ENCODE results near the gene IL17F.

IL17F gene

DNA sequence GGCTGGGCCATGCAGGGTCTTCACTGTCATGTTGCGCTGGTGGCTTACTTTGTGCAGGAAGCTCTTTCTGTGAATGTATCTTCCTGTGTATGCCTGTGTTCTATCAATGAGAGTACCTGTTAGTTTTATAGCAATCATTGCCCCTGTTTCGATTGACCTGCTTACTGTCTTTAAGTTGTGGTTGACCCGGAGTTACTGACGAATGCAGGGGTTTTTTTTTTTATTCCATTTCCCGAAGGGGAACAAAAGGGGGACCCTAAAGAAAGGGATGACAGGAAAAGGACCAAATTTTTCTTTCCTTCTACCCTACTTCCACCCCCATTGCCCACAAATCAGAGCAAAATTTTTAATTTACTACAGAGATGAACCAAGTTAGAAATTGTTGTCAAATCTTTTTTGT, at the start of gene IL17F:
TSS of gene IL17F (minus strand) at position 101 of the 400 bp plus-strand sequence. CDS start at position 30, 71 bp downstream.
- Histone ChIP-seq H3K4me3 (ENCODE audit: low read length) (no peak within 1 kb of the TSS), H3K36me3 (ENCODE audit: insufficient read depth, low read depth, low read length) (no peaks in the 10 kb centered on the region), H3K4me1 (ENCODE audit: insufficient read depth, low read length) (no peaks in the 10 kb centered on the region), H3K27me3 (ENCODE audit: insufficient read depth, low read length) (no peaks in the 10 kb centered on the region), H3K9ac (ENCODE audit: low read depth, low read length) (no peak within 1 kb of the TSS), H3K27ac (ENCODE audit: low read length) (no peak within 1 kb of the TSS), H3K9me3 (ENCODE audit: insufficient read depth, low read depth, low read length) (no peaks in the 10 kb centered on the region)

DNA sequence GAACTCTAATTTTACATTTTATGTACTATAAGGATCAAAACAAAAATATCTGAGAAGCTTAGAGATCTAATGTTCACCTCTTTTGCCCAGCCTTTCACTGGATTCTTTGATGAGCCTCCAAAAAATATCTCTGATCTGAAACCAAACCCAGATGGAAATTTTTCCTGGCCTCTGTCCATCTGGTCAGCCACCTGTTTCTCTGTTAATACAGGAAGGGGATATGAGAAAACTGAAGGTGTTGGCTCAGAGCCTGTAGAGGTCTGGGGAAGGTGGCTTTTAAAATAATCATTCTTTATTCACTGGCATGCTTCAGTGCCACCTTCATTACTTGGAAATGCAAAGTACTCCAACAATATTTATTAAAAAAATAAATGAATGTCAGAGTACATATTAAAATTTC, 48.8 kb upstream of the IL17F start:
- H3K4me1 ChIP-seq (ENCODE audit: insufficient read depth, low read length): no peaks in the 10 kb centered on the region
- no peak overlapping the region for H3K4me3 ChIP-seq (ENCODE audit: low read length)
- no peak overlapping the region for H3K27ac ChIP-seq (ENCODE audit: low read length)
- peaks cover 12% of the 10 kb centered on the region for H3K9me3 ChIP-seq (ENCODE audit: insufficient read depth, low read depth, low read length)
- H3K36me3 ChIP-seq (ENCODE audit: insufficient read depth, low read depth, low read length): no peaks in the 10 kb centered on the region
- no peaks in the 10 kb centered on the region for H3K27me3 ChIP-seq (ENCODE audit: insufficient read depth, low read length)
- no peak overlapping the region for H3K9ac ChIP-seq (ENCODE audit: low read depth, low read length)

DNA sequence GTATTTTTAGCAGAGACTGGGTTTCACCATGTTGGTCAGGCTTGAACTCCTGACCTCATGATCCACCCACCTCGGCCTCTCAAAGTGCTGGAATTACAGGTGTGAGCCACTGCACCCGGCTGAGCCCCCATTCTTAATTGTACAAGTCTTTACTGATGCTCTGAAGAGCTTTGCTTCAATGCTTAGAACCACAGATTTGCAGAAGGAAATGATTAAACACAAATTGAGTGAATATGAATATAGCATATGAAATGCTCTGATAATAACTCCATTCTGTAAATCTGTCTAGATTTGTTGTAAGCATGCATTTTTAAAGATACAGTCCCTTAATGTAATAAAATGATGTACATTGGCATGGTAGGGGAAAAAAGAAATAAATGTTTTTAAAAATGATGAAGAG, 44.5 kb upstream of the IL17F start:
- no peaks in the 10 kb centered on the region for H3K36me3 ChIP-seq (ENCODE audit: insufficient read depth, low read depth, low read length)
- no peaks in the 10 kb centered on the region for H3K4me1 ChIP-seq (ENCODE audit: insufficient read depth, low read length)
- H3K9me3 ChIP-seq (ENCODE audit: insufficient read depth, low read depth, low read length): no peaks in the 10 kb centered on the region
- no peak overlapping the region for H3K4me3 ChIP-seq (ENCODE audit: low read length)
- H3K27me3 ChIP-seq (ENCODE audit: insufficient read depth, low read length): no peaks in the 10 kb centered on the region
- no peak overlapping the region for H3K9ac ChIP-seq (ENCODE audit: low read depth, low read length)
- H3K27ac ChIP-seq (ENCODE audit: low read length): no peak overlapping the region

DNA sequence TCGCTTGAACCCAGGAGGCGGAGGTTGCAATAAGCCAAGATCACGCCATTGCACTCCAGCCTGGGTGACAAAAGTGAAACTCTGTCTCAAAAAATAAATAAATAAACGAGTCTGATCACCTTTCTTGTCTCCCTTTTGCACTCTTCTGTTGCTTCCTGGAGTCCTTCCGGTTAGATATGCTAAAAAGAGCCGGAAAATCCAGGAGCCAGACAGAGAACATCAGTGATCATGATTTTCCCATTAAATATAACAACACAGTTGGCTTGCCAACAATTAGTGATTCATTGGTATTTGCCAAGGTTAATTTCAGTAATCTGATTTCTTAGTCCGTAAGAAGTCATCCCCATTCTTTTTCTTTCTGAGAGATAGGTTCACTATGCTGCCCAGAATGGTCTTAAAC, 43.9 kb upstream of the IL17F start:
- H3K36me3 ChIP-seq (ENCODE audit: insufficient read depth, low read depth, low read length): peaks cover 3% of the 10 kb centered on the region; the same call in 1 of the 2 replicates
- H3K9me3 ChIP-seq (ENCODE audit: insufficient read depth, low read depth, low read length): no peaks in the 10 kb centered on the region
- no peak overlapping the region for H3K4me3 ChIP-seq (ENCODE audit: low read length)
- no peak overlapping the region for H3K9ac ChIP-seq (ENCODE audit: low read depth, low read length)
- no peak overlapping the region for H3K27ac ChIP-seq (ENCODE audit: low read length)
- no peaks in the 10 kb centered on the region for H3K27me3 ChIP-seq (ENCODE audit: insufficient read depth, low read length)
- peaks cover 3% of the 10 kb centered on the region; the same call in 1 of the 2 replicates for H3K4me1 ChIP-seq (ENCODE audit: insufficient read depth, low read length)

DNA sequence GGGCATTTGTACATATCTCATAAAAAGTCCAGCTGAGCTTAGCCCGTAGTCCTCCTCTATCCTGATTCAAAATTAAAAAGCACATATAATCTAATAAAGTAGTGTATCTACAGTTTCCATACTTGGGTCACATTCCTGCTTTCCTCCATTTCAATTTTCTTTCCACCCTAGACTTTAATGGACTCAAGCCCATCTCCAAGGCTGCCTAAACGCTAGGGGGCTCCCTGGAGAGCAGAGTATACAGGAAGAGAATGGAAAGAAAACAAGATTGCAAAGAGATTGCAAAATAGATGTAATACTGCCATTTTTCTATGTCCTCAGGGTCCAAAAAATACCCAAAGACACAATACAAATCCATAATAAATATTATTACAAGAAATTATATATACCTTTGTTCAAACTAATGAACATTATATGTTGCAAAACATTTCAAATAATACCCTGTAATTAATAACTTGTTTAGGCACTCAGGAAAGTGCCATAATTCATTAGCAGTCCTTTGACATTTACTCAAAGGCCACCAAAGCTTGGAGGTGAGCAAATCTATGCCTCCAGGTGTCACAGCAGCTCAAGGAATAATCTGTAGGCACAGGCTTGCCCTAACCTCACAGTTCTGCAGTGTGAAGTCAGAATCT, 42.6 kb upstream of the IL17F start:
- Histone ChIP-seq H3K4me3 (ENCODE audit: low read length) (no peak overlapping the region), H3K27ac (ENCODE audit: low read length) (no peak overlapping the region), H3K27me3 (ENCODE audit: insufficient read depth, low read length) (no peaks in the 10 kb centered on the region), H3K9me3 (ENCODE audit: insufficient read depth, low read depth, low read length) (no peaks in the 10 kb centered on the region), H3K4me1 (ENCODE audit: insufficient read depth, low read length) (peaks cover 5% of the 10 kb centered on the region; the same call in 1 of the 2 replicates), H3K9ac (ENCODE audit: low read depth, low read length) (no peak overlapping the region; the same call in 1 of the 2 replicates), H3K36me3 (ENCODE audit: insufficient read depth, low read depth, low read length) (peaks cover 16% of the 10 kb centered on the region)

DNA sequence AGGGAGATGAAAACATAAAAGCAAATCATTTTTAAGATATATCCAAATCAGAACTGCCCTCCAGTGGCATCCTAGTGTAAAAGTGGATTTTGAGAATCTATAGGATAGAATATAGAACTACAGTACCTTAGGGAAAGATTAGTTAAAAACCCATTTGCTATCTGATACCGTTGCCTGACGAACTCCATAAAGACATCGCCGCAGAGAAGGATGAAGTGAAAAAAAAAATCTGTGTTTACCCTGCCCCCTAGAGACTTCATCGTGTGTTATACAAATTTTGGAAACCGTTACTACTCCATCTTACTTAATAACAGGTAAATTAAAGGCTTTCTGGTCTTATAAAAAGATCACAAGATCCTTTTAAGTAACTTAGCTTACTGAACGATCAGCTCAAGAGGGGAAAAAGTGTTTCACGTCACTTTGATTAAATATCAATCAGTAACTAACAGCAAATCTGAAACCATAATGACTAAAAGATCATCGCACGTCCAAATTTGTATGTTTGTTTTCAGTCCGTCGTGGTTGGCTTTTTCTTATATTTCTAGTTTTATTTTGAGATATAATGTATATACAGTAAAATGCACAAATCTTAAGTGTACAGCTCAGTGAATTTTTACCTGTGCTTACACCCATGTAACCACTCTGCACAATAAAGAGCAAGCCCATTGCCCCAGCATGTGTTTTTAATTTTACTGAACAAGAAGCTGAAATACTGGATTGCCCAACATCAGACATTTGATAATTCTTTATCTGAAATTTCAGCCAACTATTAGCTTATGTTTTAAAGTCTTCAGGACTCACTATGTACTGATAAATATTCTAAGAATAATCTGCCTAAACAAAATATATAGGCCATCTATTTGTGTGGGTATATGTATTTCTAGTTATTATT, 41.1 kb upstream of the IL17F start:
- Histone ChIP-seq H3K9ac (ENCODE audit: low read depth, low read length) (peak overlapping the region; percentile 90; the same call in 1 of the 2 replicates), H3K4me1 (ENCODE audit: insufficient read depth, low read length) (peaks cover 5% of the 10 kb centered on the region; the same call in 1 of the 2 replicates), H3K9me3 (ENCODE audit: insufficient read depth, low read depth, low read length) (no peaks in the 10 kb centered on the region), H3K4me3 (ENCODE audit: low read length) (peak overlapping the region; percentile 93), H3K27me3 (ENCODE audit: insufficient read depth, low read length) (no peaks in the 10 kb centered on the region), H3K27ac (ENCODE audit: low read length) (peak overlapping the region; percentile 68), H3K36me3 (ENCODE audit: insufficient read depth, low read depth, low read length) (peaks cover 31% of the 10 kb centered on the region)

DNA sequence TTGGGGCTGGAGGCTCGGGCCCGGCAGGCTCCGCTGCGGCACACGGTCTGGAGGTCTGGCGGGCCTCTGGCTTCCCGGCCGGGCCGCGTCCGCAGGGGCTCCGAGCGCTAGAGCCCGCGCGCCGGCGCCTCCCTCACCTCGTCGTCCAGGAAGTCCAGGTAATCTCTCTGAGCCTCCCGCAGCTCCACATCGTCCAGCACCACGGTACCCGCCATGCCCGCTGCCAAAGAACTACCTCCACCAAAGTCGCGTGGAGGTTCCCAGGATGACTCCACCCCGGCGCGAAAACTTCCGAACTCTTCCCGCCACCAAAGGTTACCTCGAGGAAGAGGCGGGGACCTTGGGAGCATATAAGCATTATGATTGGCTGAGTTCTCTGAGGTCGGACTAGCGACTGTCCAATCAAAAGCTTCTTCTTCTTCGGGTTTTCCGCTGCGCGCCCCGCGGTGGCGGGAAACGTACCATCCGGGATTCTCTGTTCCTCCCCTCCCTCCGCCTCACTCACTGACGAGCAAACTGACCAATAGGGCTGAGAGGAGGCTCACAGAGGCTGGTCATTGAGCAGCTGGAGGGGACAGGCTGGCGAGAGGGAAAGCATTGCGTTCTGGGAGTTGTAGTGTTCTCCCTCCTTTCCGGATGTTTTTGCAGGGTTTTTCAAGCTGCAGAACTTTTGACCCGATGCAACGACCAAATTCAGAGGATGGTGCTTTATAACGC, 40.3 kb upstream of the IL17F start, which contains the start of gene MCM3:
TSS of gene MCM3 (minus strand) at position 283 of the 717 bp plus-strand sequence. CDS start at position 215, 68 bp downstream.
- Histone ChIP-seq H3K9ac (ENCODE audit: low read depth, low read length) (peak within 1 kb of the TSS; percentile 96), H3K4me3 (ENCODE audit: low read length) (peak within 1 kb of the TSS; percentile 93), H3K36me3 (ENCODE audit: insufficient read depth, low read depth, low read length) (peaks cover 39% of the 10 kb centered on the region), H3K27me3 (ENCODE audit: insufficient read depth, low read length) (no peaks in the 10 kb centered on the region), H3K27ac (ENCODE audit: low read length) (peak within 1 kb of the TSS; percentile 68), H3K9me3 (ENCODE audit: insufficient read depth, low read depth, low read length) (no peaks in the 10 kb centered on the region), H3K4me1 (ENCODE audit: insufficient read depth, low read length) (peaks cover 5% of the 10 kb centered on the region; the same call in 1 of the 2 replicates)

DNA sequence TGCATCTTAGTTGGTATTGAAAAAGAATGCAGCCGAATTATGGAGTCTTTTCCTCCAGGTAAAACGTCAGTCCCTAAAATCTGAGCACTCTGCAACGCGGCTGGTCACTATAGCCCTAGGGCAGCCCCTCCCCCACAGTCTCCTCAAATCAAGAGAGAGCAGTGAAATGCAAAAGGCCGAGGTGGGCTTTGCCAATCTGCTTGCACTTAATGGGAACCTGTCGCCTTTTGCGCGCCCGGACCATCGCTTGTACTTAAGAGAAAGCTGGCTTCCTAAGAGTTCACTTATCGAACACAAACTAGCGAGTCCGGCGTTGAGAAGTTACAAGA, 39.8 kb upstream of the IL17F start:
- Histone ChIP-seq H3K27ac (ENCODE audit: low read length) (peak overlapping the region; percentile 65), H3K9me3 (ENCODE audit: insufficient read depth, low read depth, low read length) (no peaks in the 10 kb centered on the region), H3K4me3 (ENCODE audit: low read length) (peak overlapping the region; percentile 93), H3K4me1 (ENCODE audit: insufficient read depth, low read length) (peaks cover 5% of the 10 kb centered on the region; the same call in 1 of the 2 replicates), H3K9ac (ENCODE audit: low read depth, low read length) (peak overlapping the region; percentile 96), H3K27me3 (ENCODE audit: insufficient read depth, low read length) (no peaks in the 10 kb centered on the region), H3K36me3 (ENCODE audit: insufficient read depth, low read depth, low read length) (peaks cover 44% of the 10 kb centered on the region)

DNA sequence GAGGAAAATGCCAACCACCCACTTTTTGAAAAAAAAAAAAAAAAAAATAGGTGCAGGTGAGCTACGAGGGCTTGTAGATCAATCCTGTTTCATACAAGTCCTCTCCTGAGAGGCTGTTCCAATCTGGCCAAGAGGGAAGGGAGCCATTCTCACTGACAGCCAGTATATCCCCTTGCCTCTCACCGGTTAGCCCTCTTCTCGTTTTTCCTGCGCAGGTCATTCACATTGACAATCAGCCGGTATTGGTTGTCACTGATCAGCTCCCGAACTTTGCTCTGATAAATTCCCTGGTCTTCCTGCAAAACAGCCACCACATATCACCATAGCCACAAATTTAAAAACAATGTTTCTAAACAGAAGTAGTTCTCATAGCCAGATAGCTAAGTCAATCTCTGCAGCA, 38.8 kb upstream of the IL17F start:
- Histone ChIP-seq H3K9me3 (ENCODE audit: insufficient read depth, low read depth, low read length) (no peaks in the 10 kb centered on the region), H3K9ac (ENCODE audit: low read depth, low read length) (peak overlapping the region; percentile 96), H3K27ac (ENCODE audit: low read length) (peak overlapping the region; percentile 65), H3K4me3 (ENCODE audit: low read length) (peak overlapping the region; percentile 93), H3K27me3 (ENCODE audit: insufficient read depth, low read length) (no peaks in the 10 kb centered on the region), H3K4me1 (ENCODE audit: insufficient read depth, low read length) (peaks cover 5% of the 10 kb centered on the region; the same call in 1 of the 2 replicates), H3K36me3 (ENCODE audit: insufficient read depth, low read depth, low read length) (peaks cover 54% of the 10 kb centered on the region)

DNA sequence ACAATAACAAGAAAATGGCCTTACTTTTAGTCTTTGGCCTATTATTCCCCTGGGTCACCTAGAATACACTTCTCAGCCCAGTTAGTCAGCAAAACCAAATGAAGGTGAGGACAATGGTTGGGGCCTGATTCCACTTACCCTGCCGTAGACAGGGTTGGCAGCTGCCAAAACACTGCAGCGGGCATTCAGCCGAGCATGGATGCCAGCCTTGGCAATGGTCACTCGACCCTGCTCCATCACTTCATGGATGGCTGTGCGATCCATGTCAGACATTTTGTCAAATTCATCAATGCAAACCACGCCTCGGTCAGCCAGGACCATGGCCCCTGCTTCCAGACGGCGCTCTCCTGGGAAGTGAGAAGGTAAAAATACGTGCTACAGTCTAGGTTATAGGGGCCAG, 31.8 kb upstream of the IL17F start:
- no peak overlapping the region for H3K4me3 ChIP-seq (ENCODE audit: low read length)
- no peak overlapping the region for H3K9ac ChIP-seq (ENCODE audit: low read depth, low read length)
- no peaks in the 10 kb centered on the region for H3K9me3 ChIP-seq (ENCODE audit: insufficient read depth, low read depth, low read length)
- no peaks in the 10 kb centered on the region for H3K27me3 ChIP-seq (ENCODE audit: insufficient read depth, low read length)
- H3K27ac ChIP-seq (ENCODE audit: low read length): no peak overlapping the region
- H3K36me3 ChIP-seq (ENCODE audit: insufficient read depth, low read depth, low read length): peaks cover 100% of the 10 kb centered on the region
- H3K4me1 ChIP-seq (ENCODE audit: insufficient read depth, low read length): no peaks in the 10 kb centered on the region

DNA sequence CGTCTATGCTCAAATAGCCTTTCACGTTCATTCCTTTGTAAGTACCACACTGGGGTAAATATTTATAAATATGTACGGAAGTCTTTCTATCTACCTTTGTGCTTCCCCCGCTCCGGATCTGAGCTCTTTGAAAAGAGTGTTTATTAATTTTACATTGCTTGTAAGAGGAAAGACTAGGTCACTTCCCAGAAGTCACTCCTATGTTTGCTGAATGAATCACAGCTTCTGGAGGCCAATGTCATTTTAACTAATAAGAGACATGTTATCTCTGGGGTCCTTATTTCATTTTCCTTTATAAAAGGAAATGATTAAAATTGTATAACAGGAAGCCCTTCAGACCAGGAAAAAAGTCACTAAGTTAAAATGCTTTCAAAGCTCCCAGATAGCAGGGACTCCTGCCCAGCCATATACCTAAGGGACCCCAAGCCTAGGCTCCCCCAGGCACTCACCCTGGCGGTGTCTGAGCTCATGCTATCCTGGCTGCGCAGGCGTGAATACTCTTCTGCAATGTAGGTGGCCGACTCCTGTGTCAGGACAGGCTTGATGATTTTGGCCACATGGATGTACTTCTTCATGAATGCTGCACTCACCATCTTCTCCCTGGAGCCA, 27.7 kb upstream of the IL17F start:
- Histone ChIP-seq H3K9ac (ENCODE audit: low read depth, low read length) (no peak overlapping the region), H3K27ac (ENCODE audit: low read length) (no peak overlapping the region), H3K27me3 (ENCODE audit: insufficient read depth, low read length) (no peaks in the 10 kb centered on the region), H3K36me3 (ENCODE audit: insufficient read depth, low read depth, low read length) (peaks cover 99% of the 10 kb centered on the region), H3K4me1 (ENCODE audit: insufficient read depth, low read length) (no peaks in the 10 kb centered on the region), H3K9me3 (ENCODE audit: insufficient read depth, low read depth, low read length) (no peaks in the 10 kb centered on the region), H3K4me3 (ENCODE audit: low read length) (no peak overlapping the region)
